Measurements from ENCODE around the gene IQGAP1.

DNA sequence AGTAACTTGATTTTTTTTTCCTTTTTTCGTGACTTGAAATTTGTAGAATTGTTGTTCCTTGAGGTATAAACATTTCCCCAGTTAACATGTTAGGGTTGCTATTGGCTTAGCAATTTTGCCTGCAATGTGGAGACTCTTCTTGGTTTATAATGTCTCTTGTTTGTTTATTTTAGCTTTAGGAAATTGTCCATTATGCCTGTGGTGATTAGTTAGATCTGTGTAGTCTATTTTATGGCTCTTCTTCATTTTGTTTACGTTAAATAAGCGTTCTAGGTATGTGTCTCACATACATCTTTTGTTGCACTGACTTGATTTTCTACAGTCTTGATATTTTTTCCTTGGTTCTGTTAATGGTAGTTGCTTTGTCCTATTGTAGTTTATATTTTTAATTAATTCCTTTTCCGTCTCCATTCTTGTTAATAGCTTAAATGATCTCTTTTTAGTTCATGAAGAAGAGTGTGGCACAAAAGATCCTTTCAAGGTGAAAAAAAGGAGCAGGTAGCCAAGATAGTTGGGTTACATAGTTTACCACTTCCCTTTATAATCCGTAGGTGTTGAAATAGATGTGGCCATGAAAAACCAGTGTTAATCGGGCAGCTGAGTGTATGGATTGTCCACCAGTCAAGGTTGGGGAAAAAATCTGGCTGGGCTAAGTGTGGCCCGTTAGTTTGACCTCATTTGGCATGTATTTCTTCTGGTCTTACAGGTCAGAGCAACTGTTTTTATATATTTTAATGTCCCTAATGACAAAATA, 12.1 kb downstream of the IQGAP1 start:
- TF ChIP-seq, protein P1, sequence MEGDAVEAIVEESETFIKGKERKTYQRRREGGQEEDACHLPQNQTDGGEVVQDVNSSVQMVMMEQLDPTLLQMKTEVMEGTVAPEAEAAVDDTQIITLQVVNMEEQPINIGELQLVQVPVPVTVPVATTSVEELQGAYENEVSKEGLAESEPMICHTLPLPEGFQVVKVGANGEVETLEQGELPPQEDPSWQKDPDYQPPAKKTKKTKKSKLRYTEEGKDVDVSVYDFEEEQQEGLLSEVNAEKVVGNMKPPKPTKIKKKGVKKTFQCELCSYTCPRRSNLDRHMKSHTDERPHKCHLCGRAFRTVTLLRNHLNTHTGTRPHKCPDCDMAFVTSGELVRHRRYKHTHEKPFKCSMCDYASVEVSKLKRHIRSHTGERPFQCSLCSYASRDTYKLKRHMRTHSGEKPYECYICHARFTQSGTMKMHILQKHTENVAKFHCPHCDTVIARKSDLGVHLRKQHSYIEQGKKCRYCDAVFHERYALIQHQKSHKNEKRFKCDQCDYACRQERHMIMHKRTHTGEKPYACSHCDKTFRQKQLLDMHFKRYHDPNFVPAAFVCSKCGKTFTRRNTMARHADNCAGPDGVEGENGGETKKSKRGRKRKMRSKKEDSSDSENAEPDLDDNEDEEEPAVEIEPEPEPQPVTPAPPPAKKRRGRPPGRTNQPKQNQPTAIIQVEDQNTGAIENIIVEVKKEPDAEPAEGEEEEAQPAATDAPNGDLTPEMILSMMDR (IDR thresholded peaks at IDR 0.05): no peak
- TF ChIP-seq POLR2A (IDR thresholded peaks at IDR 0.05): no peak
